T-helper 2 cell treated with Interferon-gamma antibody and Interleukin-4, amounts not matched to agents 5 μg/mL and 100 μg/mL, for 36 hours (primary cell): ENCODE data around the gene RFX5.
"Not testable (repeated sequence)": the region's sequence is repeated elsewhere in the genome, so short reads cannot be mapped to it uniquely, and the experiment has no call there.

Experiments used
- DNase-seq: peaks from one replicate; pipeline ENCODE4 v3.0.0; 2021; ENCODE audit warnings: low spot score
- H3K27ac Mint-ChIP-seq: one replicate; pipeline ENCODE4 v1.8.0; 2021; ENCODE audit warnings: mild to moderate bottlenecking, mixed read lengths
- H3K27me3 Mint-ChIP-seq: one replicate; pipeline ENCODE4 v1.8.0; 2021; ENCODE audit warnings: low read depth, mixed read lengths
- H3K36me3 Mint-ChIP-seq: one replicate; pipeline ENCODE4 v1.8.0; 2021; ENCODE audit warnings: low read depth, mixed read lengths
- H3K4me1 Mint-ChIP-seq: one replicate; pipeline ENCODE4 v1.8.0; 2021; ENCODE audit warnings: low read depth, mixed read lengths
- H3K4me3 Mint-ChIP-seq: one replicate; pipeline ENCODE4 v1.8.0; 2022; ENCODE audit warnings: mild to moderate bottlenecking, moderate library complexity, mixed read lengths
- H3K9me3 Mint-ChIP-seq: one replicate; pipeline ENCODE4 v1.8.0; 2021; ENCODE audit warnings: mixed read lengths

The RFX5 gene

GRCh38 chr1:151369621-151370048, 22.6 kb upstream of the RFX5 start:
- Mint-ChIP-seq H3K36me3 (no peaks in the 10 kb centered on the region), H3K27ac (no peak overlapping the region), H3K9me3 (no peaks in the 10 kb centered on the region), H3K27me3 (no peaks in the 10 kb centered on the region), H3K4me1 (peaks cover 2% of the 10 kb centered on the region), H3K4me3 (no peak overlapping the region)
- DNase-seq = no peak

DNA sequence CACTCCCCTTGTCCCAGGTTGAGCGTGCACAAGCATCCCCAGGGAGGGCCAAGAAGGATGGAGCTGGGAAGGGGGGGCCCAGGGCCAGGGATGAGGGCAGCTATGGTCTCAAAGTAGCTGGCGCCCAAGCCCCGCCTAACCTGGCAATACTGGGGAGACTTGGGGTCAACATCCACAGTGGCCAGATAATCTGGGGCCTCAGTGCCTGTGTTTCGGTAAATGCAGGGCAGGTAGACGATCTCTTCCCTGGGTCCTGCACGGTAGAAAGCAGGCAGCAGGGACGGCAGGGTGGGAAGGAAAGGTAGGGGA, 22.2 kb upstream of the RFX5 start:
- no peaks in the 10 kb centered on the region for H3K27me3 Mint-ChIP-seq
- no peaks in the 10 kb centered on the region for H3K36me3 Mint-ChIP-seq
- no peak for DNase-seq
- no peak overlapping the region for H3K27ac Mint-ChIP-seq
- no peaks in the 10 kb centered on the region for H3K9me3 Mint-ChIP-seq
- peaks cover 2% of the 10 kb centered on the region for H3K4me1 Mint-ChIP-seq
- no peak overlapping the region for H3K4me3 Mint-ChIP-seq

DNA sequence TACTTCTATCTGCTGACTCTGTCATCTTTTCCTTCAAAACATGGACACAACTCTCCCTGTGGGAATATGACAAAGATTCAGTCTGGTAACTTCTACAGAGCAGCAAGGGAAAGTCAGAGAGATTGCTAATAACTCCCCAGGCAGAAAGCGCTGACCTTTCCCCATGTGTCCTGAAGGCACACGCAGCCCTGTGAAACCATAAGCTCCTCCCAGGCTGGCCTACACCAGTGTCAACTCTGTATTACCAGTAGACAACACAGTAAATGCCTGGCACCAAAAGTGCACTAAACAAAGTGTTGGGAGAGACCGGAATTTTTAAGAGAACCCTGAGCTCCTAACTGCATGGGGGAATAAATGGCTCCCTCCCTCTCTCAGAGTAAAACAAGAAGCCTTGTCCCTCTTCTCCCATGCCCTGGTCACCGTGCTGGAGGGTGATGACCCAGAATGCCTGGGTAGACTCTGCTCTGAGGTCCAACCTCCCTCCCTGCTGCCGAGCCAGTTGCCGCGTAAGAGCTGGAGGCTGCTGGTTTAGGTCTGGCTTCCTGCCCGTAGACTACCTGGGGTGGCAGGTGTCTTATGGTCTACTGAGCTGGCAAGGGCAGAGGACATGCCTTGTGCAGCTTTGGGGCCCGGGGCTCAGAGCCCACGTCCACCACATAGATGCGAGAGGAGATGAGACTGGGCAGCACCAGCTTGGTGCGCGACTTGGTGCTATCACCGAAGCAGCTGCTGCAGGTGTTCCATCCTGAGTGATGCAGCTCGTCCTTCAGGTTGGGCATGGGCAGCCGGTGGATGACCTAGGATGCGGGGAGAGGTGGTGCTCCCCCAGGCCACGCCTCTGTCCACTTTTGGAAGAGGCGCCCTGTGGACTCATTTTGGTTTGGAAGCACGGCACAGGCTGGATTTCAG, 21.6 kb upstream of the RFX5 start:
- Mint-ChIP-seq H3K4me1 (no peaks in the 10 kb centered on the region), H3K9me3 (no peaks in the 10 kb centered on the region), H3K36me3 (no peaks in the 10 kb centered on the region)

DNA sequence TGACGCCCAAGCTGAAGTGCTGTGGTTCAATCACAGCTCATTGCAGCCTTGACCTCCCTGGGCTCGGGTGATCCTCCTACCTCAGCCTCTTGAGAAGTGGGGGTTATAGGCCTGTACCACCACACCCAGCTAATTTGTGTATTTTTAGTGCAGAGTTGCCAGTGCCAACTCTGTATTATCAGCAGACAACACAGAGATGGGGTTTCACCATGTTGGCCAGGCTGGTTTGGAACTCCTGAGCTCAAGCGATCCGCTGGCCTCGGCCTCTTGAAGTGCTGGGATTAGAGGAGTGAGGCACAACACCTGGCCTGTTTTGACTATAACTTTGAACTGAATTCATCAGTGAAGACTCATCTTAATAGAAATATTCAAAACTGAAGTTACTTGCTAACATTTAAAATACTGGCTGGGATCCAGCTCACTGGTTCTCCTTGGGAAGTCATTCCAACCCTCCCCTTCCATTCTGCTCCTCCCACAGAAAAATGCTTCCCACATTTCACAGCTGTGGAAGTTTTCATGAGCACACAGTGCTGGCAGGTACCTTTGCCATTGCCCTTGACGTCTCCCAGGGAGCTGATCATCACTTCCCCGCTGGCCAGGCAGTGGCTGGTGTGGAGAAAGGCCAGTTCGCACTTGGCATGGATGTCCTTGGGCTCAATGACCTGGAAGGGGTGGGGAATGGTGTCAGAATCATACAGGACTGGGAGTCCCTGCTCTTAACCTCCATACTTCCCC, 20.8 kb upstream of the RFX5 start:
- Mint-ChIP-seq H3K4me3 (no peak overlapping the region), H3K9me3 (peaks cover 6% of the 10 kb centered on the region), H3K36me3 (no peaks in the 10 kb centered on the region), H3K27ac (no peak overlapping the region), H3K27me3 (no peaks in the 10 kb centered on the region), H3K4me1 (no peaks in the 10 kb centered on the region)
- DNase-seq = no peak

More for the DNA sequence above, 21.6 kb upstream of the RFX5 start:
- no peak overlapping the region for H3K4me3 Mint-ChIP-seq
- DNase-seq = no peak
- no peaks in the 10 kb centered on the region for H3K27me3 Mint-ChIP-seq
- H3K27ac Mint-ChIP-seq = no peak overlapping the region

GRCh38 chr1:151364996-151365395, 17.9 kb upstream of the RFX5 start:
- Mint-ChIP-seq H3K27me3 (no peaks in the 10 kb centered on the region), H3K4me1 (no peaks in the 10 kb centered on the region), H3K27ac (no peak overlapping the region), H3K36me3 (peaks cover 2% of the 10 kb centered on the region), H3K4me3 (no peak overlapping the region), H3K9me3 (peaks cover 18% of the 10 kb centered on the region)
- no peak for DNase-seq

DNA sequence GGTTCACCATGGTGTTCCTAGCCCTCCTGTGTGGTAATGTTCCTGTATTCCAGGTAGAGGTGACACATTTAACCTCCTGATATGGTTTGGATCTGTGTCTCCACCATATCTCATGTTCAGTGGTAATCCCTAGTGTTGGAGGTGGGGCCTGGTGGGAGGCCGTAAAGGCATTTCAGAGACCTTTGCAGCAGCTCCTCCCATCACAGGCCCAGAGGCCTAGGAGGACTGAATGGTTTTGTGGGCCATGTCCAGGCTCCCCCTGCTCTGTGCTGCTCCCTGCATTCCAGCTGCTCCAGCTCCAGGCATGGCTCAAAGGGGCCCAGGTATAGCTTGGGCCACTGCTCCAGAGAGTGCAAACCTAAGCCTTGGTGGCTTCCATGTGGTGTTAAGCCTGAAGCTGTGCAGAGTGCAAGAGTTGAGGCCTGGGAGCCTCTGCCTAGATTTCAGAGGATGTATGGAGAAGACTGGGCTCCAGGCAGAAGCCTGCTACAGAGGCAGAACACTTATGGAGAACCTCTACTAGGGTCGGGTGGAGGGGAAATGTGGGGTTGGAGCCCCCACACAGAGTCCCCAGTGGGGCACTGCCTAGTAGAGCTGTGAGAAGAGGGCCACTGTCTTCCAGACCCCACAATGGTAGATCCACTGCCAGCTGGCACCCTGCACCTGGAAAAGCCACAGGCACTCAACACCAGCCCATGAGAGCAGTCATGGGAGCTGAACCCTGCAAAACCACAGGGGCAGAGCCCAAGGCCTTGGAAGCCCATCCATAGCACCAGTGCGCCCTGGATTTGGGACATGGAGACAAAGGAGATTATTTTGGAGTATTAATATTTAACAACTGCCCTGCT, 15.5 kb upstream of the RFX5 start:
- peaks cover 18% of the 10 kb centered on the region for H3K9me3 Mint-ChIP-seq
- DNase-seq = no peak
- no peak overlapping the region for H3K4me3 Mint-ChIP-seq
- H3K36me3 Mint-ChIP-seq = peaks cover 2% of the 10 kb centered on the region
- H3K27me3 Mint-ChIP-seq = no peaks in the 10 kb centered on the region
- no peaks in the 10 kb centered on the region for H3K4me1 Mint-ChIP-seq
- no peak overlapping the region for H3K27ac Mint-ChIP-seq

DNA sequence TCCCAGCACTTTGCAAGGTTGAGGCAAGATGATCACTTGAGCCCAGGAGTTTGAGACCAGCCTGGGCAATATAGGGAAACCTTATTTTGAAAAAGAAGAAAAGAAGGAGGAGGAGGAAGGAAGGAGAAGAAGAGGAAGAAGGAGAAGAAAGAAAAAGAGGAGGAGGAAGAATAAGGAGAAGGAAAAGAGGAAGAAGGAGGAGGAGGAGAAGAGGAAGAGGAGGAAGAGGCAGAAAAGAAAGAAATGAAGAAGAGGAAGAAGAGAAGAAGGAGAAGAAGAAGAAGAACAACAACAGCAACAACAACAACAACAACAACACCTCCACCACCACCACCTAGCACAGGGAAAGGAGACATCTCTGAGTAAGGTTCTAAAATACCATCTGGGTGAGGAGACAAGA, 14.8 kb upstream of the RFX5 start:
- Mint-ChIP-seq H3K9me3 (peaks cover 18% of the 10 kb centered on the region), H3K36me3 (peaks cover 2% of the 10 kb centered on the region), H3K27me3 (no peaks in the 10 kb centered on the region), H3K4me3 (no peak overlapping the region), H3K4me1 (no peaks in the 10 kb centered on the region), H3K27ac (no peak overlapping the region)
- DNase-seq = no peak

GRCh38 chr1:151356696-151357095, 9.6 kb upstream of the RFX5 start:
- Mint-ChIP-seq H3K4me1 (no peaks in the 10 kb centered on the region), H3K9me3 (peaks cover 10% of the 10 kb centered on the region), H3K27ac (no peak overlapping the region), H3K4me3 (no peak overlapping the region), H3K27me3 (peaks cover 3% of the 10 kb centered on the region), H3K36me3 (peaks cover 4% of the 10 kb centered on the region)
- DNase-seq = no peak

GRCh38 chr1:151352021-151352718, 5.1 kb upstream of the RFX5 start:
- H3K9me3 Mint-ChIP-seq = peaks cover 14% of the 10 kb centered on the region
- H3K4me1 Mint-ChIP-seq = peaks cover 9% of the 10 kb centered on the region
- peaks cover 3% of the 10 kb centered on the region for H3K27me3 Mint-ChIP-seq
- no peak overlapping the region for H3K4me3 Mint-ChIP-seq
- no peak for DNase-seq
- peaks cover 4% of the 10 kb centered on the region for H3K36me3 Mint-ChIP-seq
- no peak overlapping the region for H3K27ac Mint-ChIP-seq

- H3K27ac Mint-ChIP-seq, H3K27me3 Mint-ChIP-seq, DNase-seq, H3K4me3 Mint-ChIP-seq: not testable (repeated sequence)
- Mint-ChIP-seq H3K9me3 (peaks cover 14% of the 10 kb centered on the region), H3K4me1 (peaks cover 18% of the 10 kb centered on the region), H3K36me3 (peaks cover 16% of the 10 kb centered on the region)
These were observed 3.3 kb upstream of the RFX5 start for GRCh38 chr1:151350323-151350722.

- no peak for DNase-seq
- Mint-ChIP-seq H3K9me3 (peaks cover 14% of the 10 kb centered on the region), H3K27ac (peak overlapping the region; percentile 98), H3K4me3 (peak overlapping the region; percentile 93), H3K36me3 (peaks cover 33% of the 10 kb centered on the region), H3K4me1 (peaks cover 24% of the 10 kb centered on the region), H3K27me3 (no peaks in the 10 kb centered on the region)
These were observed 633 bp upstream of the RFX5 start for GRCh38 chr1:151347523-151348246.

- Mint-ChIP-seq H3K36me3 (peaks cover 38% of the 10 kb centered on the region), H3K4me1 (peaks cover 24% of the 10 kb centered on the region)
- no peak for DNase-seq
These were observed 827 bp downstream of the RFX5 start for GRCh38 chr1:151346082-151346768.

More at GRCh38 chr1:151346082-151346768, 827 bp downstream of the RFX5 start:
- Mint-ChIP-seq H3K27ac (peak overlapping the region; percentile 98), H3K9me3 (peaks cover 5% of the 10 kb centered on the region), H3K4me3 (peak overlapping the region; percentile 93), H3K27me3 (no peaks in the 10 kb centered on the region)
